DND-41 (cell line): Measurements from ENCODE around the gene NEDD4.

ENCODE experiments used
- ATAC-seq: fragments of 200-7000 bp; cut with Tn5 transposase; 3 replicates; pipeline ENCODE4 v1.9.1; 2021; ENCODE audit warnings: low read depth; ENCODE audit not compliant: insufficient read depth
- DNase-seq: peaks from one replicate; pipeline ENCODE4 v3.0.0-alpha.2; 2020
- H2AFZ ChIP-seq: 2 replicates; pipeline ENCODE4 v1.6.0; 2012; ENCODE audit warnings: low read depth, low read length
- H3K27ac ChIP-seq: 2 replicates; pipeline ENCODE4 v1.5.1; 2012; ENCODE audit warnings: low read length, inconsistent platforms
- H3K27me3 ChIP-seq: fragments of 200-600 bp; sonication (generic); 2 replicates; pipeline ENCODE4 v1.6.0; 2012; ENCODE audit warnings: low read length, mild to moderate bottlenecking, inconsistent platforms; ENCODE audit not compliant: insufficient read depth, poor library complexity
- H3K36me3 ChIP-seq: 2 replicates; pipeline ENCODE4 v1.5.1; 2012; ENCODE audit warnings: low read length, inconsistent platforms; ENCODE audit not compliant: insufficient read depth
- H3K4me1 ChIP-seq: 2 replicates; pipeline ENCODE4 v1.5.1; 2012; ENCODE audit warnings: mild to moderate bottlenecking, low read length; ENCODE audit not compliant: insufficient read depth
- H3K4me2 ChIP-seq: 2 replicates; pipeline ENCODE4 v1.6.0; 2012; ENCODE audit warnings: mild to moderate bottlenecking, moderate library complexity, low read length, inconsistent platforms; ENCODE audit not compliant: insufficient read depth
- H3K4me3 ChIP-seq, 2 experiments: fragments of 200-600 bp in 1 of 2; shearing (Covaris generic) in 1 of 2; 2 replicates each; pipeline ENCODE4 v1.5.1; 2012 to 2016; ENCODE audit warnings: inconsistent platforms in 2 of 2, low read length in 2 of 2, mild to moderate bottlenecking in 2 of 2, low read depth in 1 of 2, moderate library complexity in 1 of 2
- H3K79me2 ChIP-seq: 2 replicates; pipeline ENCODE4 v1.6.0; 2012; ENCODE audit warnings: low read length, inconsistent platforms; ENCODE audit not compliant: insufficient read depth
- H3K9ac ChIP-seq: 2 replicates; pipeline ENCODE4 v1.6.0; 2012; ENCODE audit warnings: low read depth, mild to moderate bottlenecking, inconsistent platforms, low read length, moderate library complexity
- H3K9me3 ChIP-seq: 2 replicates; pipeline ENCODE4 v1.5.1; 2012; ENCODE audit warnings: low read length, moderate library complexity, mild to moderate bottlenecking, inconsistent platforms; ENCODE audit not compliant: insufficient read depth, severe bottlenecking
- H4K20me1 ChIP-seq: 2 replicates; pipeline ENCODE4 v1.6.0; 2012; ENCODE audit warnings: low read length; ENCODE audit not compliant: insufficient read depth
- EZH2 ChIP-seq: IDR thresholded peaks from 3 replicates; pipeline ENCODE4 v1.6.1; 2012; ENCODE audit warnings: borderline replicate concordance, low read depth, mild to moderate bottlenecking, moderate library complexity, low read length, inconsistent platforms; ENCODE audit not compliant: severe bottlenecking
- TF ChIP-seq, protein P1 (sequence below): IDR thresholded peaks from 2 replicates; pipeline ENCODE4 v1.5.1; 2012; ENCODE audit warnings: borderline replicate concordance, low read length, moderate library complexity, mild to moderate bottlenecking; ENCODE audit not compliant: poor library complexity, severe bottlenecking; ENCODE audit errors: extremely low read depth

Gene NEDD4

DNA sequence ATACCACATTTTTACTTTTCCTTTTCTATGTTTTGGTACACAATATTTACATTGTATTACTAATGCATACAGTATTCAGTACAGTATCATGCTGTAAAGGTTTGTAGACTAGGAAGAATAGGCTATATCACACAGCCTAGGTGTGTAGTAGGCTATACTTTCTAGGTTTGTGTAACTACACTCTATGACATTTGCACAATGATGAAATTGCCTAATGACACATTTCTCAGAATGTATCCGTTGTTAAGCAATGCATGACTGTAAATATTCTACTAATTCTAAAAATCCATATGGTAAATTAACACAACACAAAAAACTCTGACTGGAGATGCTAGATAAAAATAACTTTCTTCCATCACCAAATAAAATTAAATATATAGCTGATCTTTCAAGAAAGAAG lies 16.2 kb downstream of the NEDD4 start:
- Histone ChIP-seq H3K79me2 (peaks cover 7% of the 10 kb centered on the region; the same call in 1 of the 2 replicates), H3K9ac (no peak overlapping the region), H3K27me3 (no peaks in the 10 kb centered on the region), H3K36me3 (no peaks in the 10 kb centered on the region), H3K27ac (no peak overlapping the region), H3K9me3 (no peaks in the 10 kb centered on the region), H3K4me2 (no peak overlapping the region), H2AFZ (no peak overlapping the region), H4K20me1 (no peaks in the 10 kb centered on the region), H3K4me1 (no peaks in the 10 kb centered on the region), H3K4me3 (no peak overlapping the region)
- ATAC-seq (no peak), DNase-seq (no peak)
- TF ChIP-seq, protein P1, sequence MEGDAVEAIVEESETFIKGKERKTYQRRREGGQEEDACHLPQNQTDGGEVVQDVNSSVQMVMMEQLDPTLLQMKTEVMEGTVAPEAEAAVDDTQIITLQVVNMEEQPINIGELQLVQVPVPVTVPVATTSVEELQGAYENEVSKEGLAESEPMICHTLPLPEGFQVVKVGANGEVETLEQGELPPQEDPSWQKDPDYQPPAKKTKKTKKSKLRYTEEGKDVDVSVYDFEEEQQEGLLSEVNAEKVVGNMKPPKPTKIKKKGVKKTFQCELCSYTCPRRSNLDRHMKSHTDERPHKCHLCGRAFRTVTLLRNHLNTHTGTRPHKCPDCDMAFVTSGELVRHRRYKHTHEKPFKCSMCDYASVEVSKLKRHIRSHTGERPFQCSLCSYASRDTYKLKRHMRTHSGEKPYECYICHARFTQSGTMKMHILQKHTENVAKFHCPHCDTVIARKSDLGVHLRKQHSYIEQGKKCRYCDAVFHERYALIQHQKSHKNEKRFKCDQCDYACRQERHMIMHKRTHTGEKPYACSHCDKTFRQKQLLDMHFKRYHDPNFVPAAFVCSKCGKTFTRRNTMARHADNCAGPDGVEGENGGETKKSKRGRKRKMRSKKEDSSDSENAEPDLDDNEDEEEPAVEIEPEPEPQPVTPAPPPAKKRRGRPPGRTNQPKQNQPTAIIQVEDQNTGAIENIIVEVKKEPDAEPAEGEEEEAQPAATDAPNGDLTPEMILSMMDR: no peak
- no peak for TF ChIP-seq EZH2

DNA sequence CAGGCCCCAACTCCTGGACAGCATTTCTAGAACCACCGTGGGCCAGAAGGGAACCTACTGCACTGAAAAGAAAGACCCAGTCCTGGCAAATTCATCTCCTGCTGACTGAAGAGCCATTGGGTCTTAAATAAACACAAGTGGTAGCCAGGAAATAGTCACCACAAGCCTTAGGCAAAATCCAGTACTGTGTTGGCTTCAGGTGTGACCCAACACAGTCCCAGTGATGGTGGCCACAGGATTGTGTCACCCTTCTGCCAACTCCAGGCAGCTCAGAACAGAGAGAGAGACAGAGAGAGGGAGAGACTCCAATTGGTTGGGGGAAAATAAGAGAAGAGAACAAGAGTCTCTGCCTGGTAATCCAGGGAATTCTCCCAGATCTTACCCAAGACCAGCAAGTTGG lies 23.1 kb downstream of the NEDD4 start:
- Histone ChIP-seq H2AFZ (no peak overlapping the region), H4K20me1 (no peaks in the 10 kb centered on the region), H3K27me3 (no peaks in the 10 kb centered on the region), H3K27ac (no peak overlapping the region), H3K9ac (no peak overlapping the region), H3K36me3 (no peaks in the 10 kb centered on the region), H3K4me3 (no peak overlapping the region), H3K79me2 (peaks cover 3% of the 10 kb centered on the region), H3K4me2 (no peak overlapping the region), H3K4me1 (no peaks in the 10 kb centered on the region), H3K9me3 (no peaks in the 10 kb centered on the region)
- ATAC-seq (no peak), DNase-seq (no peak)
- TF ChIP-seq, protein P1: no peak
- no peak for TF ChIP-seq EZH2

DNA sequence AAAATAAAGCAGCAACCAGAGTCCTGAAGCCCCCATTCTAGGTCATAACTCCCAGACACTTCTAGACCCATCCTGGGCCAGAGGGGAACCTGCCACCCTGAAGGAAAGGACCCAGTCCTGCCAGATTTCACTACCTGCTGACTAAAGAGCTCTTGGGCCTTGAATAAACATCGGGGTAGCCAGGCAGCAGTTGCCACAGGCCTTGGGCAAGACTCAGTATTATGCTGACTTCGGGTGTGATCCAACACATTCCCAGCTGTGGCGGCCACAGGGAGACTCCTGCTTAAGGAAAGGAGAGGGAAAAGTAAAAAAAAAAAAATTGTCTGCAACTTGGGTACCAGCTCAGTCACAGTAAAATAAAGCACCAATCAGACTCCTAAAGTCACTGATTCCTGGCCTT lies 23.8 kb downstream of the NEDD4 start:
- H3K79me2 ChIP-seq: peaks cover 3% of the 10 kb centered on the region
- H2AFZ ChIP-seq: no peak overlapping the region
- H3K4me1 ChIP-seq: no peaks in the 10 kb centered on the region
- H3K36me3 ChIP-seq: no peaks in the 10 kb centered on the region
- DNase-seq (no peak), ATAC-seq (no peak)
- H3K27ac ChIP-seq: no peak overlapping the region
- no peaks in the 10 kb centered on the region for H3K27me3 ChIP-seq
- H3K9me3 ChIP-seq: no peaks in the 10 kb centered on the region
- H3K4me2 ChIP-seq: no peak overlapping the region
- no peaks in the 10 kb centered on the region for H4K20me1 ChIP-seq
- H3K4me3 ChIP-seq: no peak overlapping the region
- H3K9ac ChIP-seq: no peak overlapping the region
- no peak for TF ChIP-seq EZH2
- TF ChIP-seq, protein P1: no peak

DNA sequence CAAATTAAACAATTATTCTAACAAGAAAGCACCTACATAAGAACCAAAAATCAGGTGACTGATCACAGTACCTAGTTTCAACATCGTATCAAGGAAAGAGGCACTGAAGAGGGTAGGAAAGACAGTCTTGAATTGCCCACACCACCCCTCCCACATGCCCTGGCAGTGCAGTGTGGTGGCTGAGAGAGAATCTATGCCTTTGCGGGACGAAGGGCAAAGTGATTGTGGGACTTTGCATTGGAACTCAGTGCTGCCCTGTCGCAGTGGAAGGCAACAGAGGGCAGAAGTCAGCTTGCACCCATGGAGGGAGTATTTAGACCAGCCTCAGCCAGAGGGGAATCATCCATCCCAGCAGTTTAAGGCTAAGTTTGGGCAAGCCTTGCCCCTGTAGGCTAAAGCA lies 24.5 kb downstream of the NEDD4 start:
- Histone ChIP-seq H3K9me3 (no peaks in the 10 kb centered on the region), H3K79me2 (peaks cover 3% of the 10 kb centered on the region), H3K4me2 (no peak overlapping the region), H3K27ac (no peak overlapping the region), H2AFZ (no peak overlapping the region), H4K20me1 (no peaks in the 10 kb centered on the region), H3K36me3 (no peaks in the 10 kb centered on the region), H3K4me3 (no peak overlapping the region), H3K9ac (no peak overlapping the region), H3K27me3 (no peaks in the 10 kb centered on the region), H3K4me1 (no peaks in the 10 kb centered on the region)
- DNase-seq: no peak
- no peak for ATAC-seq
- TF ChIP-seq EZH2: no peak
- TF ChIP-seq, protein P1: no peak
